Stimulated activated CD8-positive, alpha-beta memory T cell treated with anti-CD3 and anti-CD28 coated beads, Interleukin-2, amount 100 ng/mL, for 1 hour (primary cell): Measurements from ENCODE around the gene NUPR1.
A peak's percentile ranks its signal among the peaks of the same experiment; 100 is the strongest.
"Not testable (repeated sequence)": the region's sequence is repeated elsewhere in the genome, so short reads cannot be mapped to it uniquely, and the experiment has no call there.

Experiments
- DNase-seq, 2 donors: peaks; one replicate each; pipeline ENCODE4 v3.0.0-alpha.2; 2020; ENCODE audit warnings: low read depth in 2 of 2

The NUPR1 gene

DNA sequence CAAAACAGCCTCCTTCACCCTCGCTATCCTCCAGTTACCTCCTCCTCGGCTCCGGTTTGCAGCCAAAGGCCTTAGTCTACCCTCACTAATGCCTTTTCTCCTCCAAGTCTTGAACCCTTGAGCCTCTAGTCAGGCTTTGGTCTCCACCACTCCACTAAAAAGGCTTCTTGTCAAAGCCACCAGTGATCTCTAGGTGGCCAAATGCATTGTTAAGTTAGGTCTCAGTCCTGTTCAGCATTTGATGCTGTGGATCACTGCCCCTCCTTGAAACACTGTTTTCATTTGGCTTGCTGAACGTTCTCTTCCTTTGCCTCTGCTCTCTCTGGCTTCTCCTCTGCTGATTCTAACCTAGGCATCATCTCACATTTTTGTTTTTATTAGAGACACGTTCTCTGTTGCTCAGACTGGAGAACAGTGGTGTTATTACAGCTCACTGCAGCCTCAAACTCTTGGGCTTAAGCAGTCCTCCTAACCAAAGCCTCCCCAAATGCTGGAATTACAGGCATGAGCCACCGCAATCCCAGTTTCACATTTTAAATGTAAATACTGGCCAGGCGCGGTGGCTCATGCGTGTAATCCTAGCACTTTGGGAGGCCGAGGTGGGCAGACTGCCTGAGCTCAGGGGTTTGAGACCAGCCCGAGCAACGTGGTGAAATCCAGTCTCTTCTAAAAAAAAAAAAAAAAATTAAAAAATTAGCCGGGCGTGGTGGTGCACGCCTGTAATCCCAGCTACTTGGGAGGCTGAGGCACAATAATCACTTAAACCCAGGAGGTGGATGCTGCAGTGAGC is 16.1 kb upstream of the NUPR1 start:
- no peak for DNase-seq

DNA sequence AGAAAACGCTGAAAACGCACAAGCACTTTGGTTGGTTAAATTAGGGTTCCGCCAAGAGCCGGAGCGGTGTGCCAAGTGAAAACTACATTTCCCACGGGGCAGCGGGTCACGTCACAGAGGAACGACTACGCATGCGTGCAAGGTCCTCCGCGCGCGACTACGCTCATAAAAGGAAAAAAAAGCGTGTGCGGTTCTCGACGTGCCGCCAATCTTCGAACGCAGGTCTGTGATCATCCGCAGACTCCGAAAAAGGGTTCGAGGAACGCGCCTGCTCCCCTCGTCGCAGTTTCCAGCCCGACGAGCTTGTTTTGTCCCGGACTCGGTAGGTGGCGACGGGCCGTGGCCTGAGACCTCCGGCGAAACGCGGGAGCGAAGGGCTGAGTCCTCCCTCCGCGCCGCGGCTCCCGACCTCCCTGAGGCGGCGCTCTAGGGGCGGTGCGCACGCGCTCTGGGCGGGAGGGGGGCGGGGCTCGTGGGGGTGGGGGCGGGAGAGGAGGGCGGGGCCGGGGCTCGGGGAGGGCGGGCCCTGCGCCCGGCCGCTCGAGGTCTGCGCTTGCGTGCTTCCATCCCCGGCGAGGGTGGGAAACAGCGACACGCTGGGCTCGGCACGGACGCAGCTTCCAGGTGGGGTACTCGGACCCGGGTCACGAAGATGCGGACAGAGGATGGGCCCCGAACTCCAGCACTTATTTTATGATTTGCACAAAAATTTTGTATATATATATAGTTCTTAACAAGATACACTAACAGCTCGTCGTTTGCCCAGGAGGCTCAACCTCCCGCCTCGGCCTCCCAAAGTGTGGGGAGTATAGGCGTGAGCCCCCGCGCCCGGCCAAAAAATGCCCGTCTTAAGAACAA is 15.2 kb upstream of the NUPR1 start, which contains the start of gene SGF29:
Gene SGF29, plus strand, starts transcription at position 145 of the 858 bp plus-strand sequence. CDS start 27,150 bp downstream, outside the sequence.
- peak; percentile 84 to 89 for DNase-seq

DNA sequence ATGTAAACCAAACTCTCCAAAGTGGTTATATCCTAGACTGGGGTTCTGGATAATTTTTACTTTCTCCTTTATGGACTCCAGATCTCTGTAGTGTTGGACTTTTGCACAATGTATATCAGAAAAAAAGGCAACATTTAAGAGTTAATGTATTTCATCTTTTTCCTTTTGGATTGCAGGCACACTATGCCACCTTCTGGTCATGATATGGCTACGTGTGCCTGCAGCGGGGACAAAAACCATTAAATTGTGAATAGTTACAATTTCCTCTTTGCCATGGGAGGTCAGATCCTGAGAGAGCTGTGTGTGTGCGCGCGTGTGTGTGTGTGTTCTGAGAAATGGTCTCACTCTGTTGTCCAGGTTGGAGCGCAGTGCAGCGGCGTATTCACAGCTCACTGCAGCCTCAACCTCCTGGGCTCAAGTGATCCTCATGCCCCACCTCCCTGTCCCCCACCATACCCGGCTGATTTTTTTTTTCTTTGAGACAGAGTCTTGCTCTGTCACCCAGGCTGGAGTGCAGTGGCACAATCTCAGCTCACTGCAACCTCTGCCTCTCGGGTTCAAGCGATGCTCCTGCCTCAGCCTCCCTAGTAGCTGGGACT is 10.6 kb upstream of the NUPR1 start:
- no peak for DNase-seq

DNA sequence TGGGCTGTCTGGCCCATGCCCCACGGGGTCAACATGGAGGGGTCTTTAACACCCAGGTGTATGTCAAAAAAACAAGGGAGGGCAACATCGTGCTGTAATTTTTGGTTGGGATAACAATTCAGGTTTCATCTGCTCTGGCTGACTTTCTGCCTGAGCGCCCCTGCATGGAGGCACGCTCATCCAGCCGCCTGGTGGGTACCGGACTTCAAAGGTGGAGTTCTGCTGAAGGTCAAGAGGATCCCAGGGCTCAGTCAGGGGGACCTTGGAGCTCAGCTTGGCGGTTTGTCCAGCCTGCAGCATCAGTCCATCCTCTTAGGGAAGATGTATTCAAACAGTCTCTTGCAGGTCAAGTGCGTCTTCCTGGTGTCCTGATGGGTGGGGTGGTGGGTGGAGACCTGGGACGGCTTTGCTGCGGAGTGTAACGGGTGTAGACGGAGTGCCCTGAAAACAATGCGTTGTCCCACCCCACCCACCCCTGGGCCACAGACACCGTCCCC is 9.6 kb upstream of the NUPR1 start:
- DNase-seq, result no peak

DNA sequence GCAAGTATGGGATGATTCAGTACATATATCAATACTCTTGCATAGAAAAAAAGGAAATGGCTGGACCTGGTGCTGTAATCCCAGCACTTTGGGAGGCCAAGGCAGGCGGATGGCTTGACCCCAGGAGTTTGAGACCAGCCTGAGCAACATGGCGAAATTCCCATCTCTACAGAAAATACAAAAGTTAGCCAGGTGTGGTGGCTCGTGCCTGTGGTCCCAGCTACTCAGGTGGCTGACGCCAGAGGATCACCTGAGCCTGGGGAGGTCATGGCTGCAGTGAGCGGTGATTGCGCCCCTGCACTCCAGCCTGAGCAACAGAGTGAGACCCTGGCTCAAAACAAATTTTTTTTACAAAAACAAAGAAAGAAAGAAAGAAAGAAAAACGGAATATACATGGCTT is 7.9 kb upstream of the NUPR1 start:
- no peak for DNase-seq

DNA sequence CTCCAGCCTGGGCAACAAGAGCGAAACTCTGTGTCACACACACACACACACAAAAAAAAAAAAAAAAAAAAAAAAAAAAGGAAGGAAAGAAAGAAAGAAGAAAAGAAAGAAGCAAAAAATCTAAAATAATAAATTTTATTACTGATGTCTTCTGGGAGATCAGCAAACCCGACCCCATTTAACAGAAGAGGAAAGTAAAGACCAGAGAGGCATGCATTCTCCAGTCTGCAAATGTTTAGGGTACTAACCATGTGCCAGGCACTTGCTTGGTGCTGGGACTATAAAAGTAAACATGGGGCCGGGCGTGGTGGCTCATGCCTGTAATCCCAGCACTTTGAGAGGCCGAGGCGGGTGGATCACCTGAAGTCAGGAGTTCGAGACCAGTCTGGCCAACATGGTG is 7.2 kb upstream of the NUPR1 start:
- not testable (repeated sequence) for DNase-seq

DNA sequence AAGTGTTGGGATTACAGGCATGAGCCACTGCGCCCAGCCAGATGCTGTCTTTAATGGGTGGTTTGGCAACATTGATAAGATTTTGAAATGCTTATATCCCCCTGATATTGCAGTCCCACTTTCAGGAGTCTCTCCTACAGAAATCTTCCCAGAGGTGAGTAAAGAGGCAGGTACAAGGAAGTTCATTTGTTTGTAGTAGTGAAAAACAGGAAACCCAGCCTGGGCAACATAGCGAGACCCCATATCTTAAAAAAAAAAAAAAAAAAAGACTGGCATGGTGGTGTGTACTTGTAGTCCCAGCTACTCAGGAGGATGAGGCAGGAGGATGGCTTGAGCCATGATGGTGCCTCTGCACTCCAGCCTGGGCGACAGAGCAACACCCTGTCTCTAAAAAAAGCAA is 6.2 kb upstream of the NUPR1 start:
- no peak for DNase-seq

DNA sequence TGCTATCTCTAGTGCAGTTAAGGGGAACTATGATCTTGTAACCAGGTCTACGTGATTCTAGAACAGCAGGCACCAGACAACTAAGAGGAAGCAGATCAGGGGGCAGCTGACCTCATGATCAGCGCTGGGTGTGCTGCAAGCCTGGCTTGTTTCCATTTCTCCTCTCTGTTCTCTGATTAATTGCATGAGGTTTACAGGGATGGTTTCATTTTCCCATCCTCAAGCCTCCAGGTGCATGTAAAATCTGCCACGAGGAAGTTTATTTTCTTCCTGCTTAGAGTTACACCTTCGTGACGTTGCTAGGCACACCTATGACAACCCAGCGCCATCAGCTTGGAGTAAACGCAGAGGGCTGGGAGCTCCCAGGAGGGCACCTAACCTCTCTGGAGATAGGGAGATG is 4.3 kb upstream of the NUPR1 start:
- DNase-seq, result no peak

DNA sequence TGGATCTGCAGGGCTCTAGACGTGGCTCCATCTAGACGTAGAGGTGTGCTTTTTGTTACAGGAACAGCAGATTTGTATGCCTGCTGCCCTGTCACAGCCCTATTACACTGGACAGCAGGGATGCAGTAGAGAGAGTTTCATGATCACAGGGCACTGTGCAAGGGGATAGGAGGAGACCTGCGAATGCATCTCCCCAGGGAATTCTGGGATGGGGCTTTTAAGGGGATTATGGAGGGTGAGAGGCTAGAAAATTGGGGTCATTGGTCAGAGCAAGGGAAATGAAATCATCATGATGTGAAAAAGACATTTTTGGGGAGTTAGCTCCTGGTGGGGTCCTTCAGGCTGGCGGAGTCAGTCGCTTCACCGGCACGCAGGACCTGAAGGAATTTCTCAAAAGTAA is 3.9 kb upstream of the NUPR1 start:
- DNase-seq, result no peak

DNA sequence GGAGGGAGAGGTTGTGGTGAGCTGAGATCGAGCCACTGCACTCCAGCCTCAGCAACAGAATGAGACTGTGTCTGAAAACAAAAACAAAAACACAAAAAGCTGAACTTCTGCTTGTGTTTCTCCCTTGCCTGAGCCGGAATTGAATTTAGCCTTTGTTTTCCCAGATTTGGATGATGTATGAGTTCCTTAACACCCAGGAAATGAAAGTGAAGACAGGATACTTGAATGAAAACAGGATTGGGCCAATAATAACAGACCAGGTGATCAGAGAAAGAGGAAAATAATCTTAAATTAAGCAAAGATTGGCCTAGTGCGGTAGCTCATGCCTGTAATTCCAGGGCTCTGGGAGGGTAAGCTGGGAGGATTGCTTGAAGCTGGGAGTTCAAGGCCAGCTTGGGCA is 1.6 kb upstream of the NUPR1 start:
- DNase-seq, result no peak

DNA sequence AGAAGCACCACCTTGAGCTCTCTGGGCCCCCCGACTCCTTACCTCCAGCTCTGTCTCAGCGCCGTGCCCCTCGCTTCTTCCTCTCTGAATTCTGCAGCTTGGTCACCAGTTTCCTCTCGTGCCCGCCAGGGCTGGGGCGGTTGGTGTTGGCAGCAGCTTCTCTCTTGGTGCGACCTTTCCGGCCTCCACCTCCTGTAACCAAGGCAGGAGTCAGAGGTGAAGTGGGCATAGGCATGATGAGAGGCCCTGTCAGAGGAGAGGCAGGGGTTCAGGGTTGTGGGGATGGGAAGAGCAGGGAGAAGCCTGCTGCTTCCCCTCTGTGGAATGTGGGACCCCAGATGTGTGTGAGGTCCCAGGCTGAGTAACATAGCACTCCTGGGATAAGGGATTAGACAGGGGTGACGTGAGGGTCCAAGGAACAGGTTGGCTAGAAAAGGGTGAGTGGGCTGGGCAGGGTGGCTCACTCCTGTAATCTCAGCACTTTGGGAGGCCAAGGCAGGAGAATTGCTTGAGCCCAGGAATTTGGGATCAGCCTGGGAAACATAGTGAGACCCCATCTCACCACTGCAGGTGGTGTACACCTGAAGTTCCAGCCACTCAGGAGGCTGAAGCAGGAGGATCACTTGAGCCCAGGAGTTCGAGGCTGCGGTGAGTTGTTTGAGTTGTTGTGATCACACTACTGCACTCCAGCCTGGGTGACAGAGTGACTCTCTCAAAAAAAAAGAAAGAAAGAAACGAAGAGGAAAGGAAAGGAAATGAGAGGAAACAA is 626 bp downstream of the NUPR1 start:
- no peak for DNase-seq

DNA sequence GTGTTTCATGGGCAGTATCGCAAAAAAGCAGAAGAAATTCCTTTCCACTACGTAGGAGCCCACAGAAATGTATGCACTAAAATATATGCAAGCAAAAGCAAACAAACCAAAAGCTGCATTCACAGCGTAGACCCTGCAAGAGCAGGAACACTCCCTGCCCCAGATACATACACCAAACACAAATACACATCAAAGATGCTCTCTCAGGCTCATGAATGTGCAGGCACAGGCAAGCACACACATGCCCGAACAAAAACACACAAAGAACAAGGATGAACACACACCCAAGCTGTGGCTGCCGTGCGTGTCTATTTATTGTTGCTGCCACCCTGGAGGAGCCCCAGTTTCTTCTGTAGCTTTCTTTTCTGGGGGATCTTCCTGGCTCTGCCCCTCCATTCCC is 1.7 kb downstream of the NUPR1 start:
- no peak for DNase-seq

DNA sequence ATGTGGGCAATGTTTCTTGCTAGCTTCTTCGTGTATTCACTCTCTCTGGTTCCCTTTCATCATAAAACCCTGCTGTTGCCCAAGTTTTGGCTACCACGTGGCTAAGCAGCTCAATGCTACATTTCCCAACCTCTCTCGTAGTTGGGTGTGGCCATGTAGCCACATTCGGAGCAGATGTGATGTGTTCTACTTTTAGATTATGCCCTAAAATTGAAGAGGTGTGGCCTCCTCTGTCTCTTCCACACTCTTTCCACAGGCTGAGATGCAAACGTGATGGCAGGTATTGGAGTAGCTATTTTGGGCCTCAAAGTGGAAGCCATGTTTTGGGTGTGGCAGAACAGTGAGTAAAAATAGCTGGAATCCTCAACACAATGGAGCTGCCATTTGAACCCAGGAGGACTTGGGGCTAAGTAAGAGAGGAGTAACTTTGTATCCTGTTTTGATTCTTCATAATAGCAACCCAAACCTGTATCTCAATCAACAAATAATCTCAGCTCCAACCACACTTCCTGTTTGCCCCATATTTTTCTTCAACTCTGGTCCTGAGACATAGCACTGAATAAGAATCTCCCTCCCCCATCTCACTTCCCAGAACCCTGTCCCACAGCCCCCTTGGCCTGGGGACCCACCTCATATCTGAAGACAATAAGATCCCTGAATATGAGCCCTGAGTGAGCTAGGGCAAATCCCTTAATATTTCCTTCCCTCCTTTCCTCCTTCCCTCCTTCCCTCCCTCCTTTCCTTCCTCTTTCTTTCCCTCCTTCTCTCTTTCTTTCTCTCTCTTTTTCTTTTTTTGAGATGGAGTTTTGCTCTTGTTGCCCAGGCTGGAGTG is 4.0 kb downstream of the NUPR1 start:
- DNase-seq, result no peak

DNA sequence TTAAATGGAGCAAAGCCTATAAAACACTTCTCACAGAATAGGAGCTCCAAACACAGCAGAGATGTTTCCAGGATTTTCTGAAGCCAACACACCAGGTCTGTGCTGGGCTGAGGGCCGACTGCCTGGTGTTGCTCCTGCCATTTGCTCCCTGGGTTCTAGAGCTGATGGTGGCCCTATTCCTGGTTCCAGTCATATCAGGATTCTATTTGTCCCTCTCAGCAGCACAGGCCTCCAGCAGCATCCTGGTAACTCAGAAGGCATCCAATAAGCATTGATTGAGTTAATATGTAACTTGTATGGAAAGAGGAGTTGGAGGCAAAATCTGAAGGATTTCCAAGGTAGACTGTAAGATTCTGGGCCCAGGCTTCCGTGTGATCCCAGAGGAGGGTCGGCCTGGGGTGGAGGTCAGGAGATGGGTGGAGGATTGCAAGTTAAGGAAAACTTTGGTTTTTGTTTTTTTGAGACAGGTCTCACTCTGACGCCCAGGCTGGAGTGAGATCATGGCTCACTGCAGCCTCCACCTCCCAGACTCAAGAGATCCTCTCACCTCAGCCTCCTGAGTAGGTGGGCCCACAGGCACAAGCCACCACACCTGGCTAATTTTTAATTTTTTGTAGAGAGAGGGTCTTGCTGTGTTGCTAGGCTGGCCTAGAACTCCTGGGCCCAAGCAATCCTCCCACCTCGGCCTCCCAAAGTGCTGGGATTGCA is 5.7 kb downstream of the NUPR1 start:
- no peak for DNase-seq

DNA sequence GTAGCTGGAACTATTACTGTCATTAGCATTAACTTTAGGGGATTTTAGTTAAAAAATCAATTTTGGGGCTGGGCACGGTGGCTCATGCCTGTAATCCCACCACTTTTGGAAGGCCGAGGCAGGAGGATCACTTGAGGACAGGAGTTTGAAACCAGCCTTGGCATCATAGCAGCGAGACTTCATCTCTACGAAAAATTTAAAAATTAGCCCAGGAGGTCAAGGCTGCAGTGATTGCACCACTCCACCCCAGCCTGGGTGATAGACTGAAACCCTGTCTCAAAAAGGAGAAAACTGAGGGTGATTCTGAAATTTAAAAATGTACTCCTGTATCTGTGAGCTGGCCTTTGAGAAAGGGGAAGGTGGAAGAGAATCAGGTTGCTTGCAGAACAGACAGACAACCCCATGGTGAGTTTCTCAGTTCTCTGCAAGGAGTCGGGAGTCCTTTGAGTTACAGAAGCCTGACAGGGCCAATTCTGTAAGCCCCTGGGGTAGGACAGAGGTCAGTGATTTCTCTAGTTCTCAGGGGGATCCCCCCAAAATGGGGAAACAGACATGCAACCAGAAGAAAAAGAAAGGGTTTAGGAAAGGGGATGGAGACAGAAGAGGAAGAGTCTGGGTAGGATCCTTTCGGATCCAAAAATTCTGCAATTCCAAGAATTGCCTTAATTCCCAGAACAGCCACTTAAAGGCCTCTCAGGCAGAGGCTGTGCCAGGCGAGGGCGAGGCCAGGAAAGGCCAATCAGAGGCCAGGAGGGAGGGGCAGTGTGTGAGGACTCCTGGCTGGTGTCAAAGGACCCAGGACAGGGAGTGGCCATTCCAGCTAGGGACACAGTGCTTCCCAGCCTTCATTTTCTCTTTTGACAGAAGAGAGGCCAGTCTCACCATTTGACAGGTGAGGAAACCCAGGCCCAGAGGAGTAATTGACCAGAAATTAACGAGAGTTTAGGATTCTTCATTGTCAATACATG is 6.7 kb downstream of the NUPR1 start:
- no peak for DNase-seq

DNA sequence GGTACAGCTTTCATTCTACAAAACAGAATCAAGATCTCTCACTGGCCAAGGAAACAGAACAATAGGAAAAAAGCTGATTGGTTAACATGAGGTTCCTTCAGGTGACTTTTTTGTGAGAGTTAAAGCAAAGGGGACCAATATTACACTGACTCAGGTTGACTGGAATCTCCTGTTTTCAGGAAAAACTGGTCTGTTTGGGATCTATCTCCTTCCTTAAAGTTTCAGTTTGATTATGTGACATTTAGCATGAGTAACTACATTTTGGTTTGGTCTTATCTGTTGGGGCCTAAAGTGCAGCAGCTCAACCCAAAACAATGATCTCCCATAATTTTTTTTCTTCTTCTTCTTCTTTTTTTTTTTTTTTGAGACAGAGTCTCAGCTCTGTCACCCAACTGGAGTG is 9.7 kb downstream of the NUPR1 start:
- DNase-seq, result no peak

DNA sequence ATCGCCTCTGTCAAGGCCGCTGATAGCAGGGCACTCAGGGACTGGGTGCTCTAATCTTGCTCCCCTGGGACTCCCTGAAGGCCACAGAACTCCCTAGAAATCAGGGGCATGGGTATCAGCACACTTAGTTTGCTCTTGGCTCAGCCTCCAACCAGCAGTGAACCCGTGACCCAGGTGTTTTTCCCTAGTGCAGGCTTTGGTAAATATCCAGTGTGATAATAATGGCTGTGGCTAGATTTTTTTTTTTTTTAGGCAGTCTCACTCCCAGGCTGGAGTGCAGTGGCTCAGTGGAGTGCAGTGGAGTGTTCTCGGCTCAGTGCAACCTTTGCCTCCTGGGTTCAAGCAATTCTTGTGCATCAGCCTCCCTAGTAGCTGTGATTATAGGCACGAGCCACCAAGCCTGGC is 10.3 kb downstream of the NUPR1 start:
- no peak for DNase-seq

DNA sequence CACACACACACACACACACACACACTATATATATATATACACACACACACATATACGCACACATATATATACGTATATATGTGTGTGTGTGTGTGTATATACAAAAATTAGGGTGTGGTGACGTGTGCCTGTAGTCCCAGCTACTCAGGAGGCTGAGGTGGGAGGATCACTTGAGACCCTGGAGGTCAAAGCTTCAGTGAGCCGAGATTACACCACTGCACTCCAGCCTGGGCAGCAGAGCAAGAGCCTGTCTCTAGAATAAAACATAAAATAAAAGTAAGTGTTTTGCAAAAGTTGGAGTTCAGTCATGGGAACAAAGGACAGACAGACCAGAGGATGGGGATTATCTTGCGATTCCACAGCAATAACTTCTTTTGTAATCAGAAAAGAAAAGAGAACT is 10.8 kb downstream of the NUPR1 start:
- no peak for DNase-seq
